Progenitor cell of endocrine pancreas (in vitro differentiated cells): ENCODE measurements around the gene PHOX2B. TPM values are rescaled to one million over a fixed set of nuclear protein-coding genes. Genes with fewer than 3 reads are reported as not detected.
"Not testable (repeated sequence)": the region's sequence is repeated elsewhere in the genome, so short reads cannot be mapped to it uniquely, and the experiment has no call there.

Source experiments
- DNase-seq: peaks from one replicate; pipeline ENCODE4 v3.0.0; 2021; ENCODE audit warnings: low spot score; ENCODE audit not compliant: unreplicated experiment
- H3K27ac Mint-ChIP-seq: 2 replicates; pipeline ENCODE4 v1.8.0; 2021; ENCODE audit warnings: mild to moderate bottlenecking, moderate library complexity, mixed read lengths
- H3K27me3 Mint-ChIP-seq: 2 replicates; pipeline ENCODE4 v1.8.0; 2021; ENCODE audit warnings: mixed read lengths
- H3K36me3 Mint-ChIP-seq: 2 replicates; pipeline ENCODE4 v1.8.0; 2022; ENCODE audit warnings: mixed read lengths; ENCODE audit not compliant: insufficient read depth
- H3K4me1 Mint-ChIP-seq: 2 replicates; pipeline ENCODE4 v1.8.0; 2021; ENCODE audit warnings: low read depth, mixed read lengths
- H3K4me3 Mint-ChIP-seq: 2 replicates; pipeline ENCODE4 v1.8.0; 2021; ENCODE audit warnings: low read depth, mild to moderate bottlenecking, moderate library complexity, mixed read lengths
- H3K9me3 Mint-ChIP-seq: 2 replicates; pipeline ENCODE4 v1.8.0; 2021; ENCODE audit warnings: low read depth, mixed read lengths
- total RNA-seq: library from RNA; stranded (reverse); gene quantifications from 2 replicates; pipeline ENCODE4 v1.2.1, GENCODE V29; 2021
- TF ChIP-seq, protein P1 (sequence below): fragments of 200-600 bp; sonication (generic); IDR thresholded peaks from one replicate; pipeline ENCODE4 v1.5.0; 2021; ENCODE audit warnings: antibody characterized with exemption, mild to moderate bottlenecking; ENCODE audit not compliant: unreplicated experiment

Gene PHOX2B
- total RNA-seq, 1 donor from 2014 or later: not detected

DNA sequence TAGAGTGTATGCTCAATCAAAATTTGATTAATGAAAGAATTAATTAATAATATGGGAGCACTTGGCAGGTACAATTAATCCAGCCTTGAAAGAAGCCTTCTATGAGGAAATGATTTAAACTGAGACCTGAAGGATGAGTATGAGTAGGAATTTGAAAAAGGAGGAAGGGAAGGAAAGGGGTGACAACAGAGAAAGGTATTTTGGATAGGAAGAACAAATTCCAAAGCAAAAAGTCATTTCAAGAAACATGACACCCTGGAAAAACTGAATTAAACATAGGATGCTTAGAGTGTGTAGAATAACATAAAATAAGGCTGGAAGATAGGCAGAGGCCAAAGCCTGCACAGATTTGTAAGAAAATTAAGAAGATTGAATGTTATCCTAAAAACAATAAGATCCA, 29.6 kb downstream of the PHOX2B start:
- TF ChIP-seq, protein P1, sequence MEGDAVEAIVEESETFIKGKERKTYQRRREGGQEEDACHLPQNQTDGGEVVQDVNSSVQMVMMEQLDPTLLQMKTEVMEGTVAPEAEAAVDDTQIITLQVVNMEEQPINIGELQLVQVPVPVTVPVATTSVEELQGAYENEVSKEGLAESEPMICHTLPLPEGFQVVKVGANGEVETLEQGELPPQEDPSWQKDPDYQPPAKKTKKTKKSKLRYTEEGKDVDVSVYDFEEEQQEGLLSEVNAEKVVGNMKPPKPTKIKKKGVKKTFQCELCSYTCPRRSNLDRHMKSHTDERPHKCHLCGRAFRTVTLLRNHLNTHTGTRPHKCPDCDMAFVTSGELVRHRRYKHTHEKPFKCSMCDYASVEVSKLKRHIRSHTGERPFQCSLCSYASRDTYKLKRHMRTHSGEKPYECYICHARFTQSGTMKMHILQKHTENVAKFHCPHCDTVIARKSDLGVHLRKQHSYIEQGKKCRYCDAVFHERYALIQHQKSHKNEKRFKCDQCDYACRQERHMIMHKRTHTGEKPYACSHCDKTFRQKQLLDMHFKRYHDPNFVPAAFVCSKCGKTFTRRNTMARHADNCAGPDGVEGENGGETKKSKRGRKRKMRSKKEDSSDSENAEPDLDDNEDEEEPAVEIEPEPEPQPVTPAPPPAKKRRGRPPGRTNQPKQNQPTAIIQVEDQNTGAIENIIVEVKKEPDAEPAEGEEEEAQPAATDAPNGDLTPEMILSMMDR: no peak

DNA sequence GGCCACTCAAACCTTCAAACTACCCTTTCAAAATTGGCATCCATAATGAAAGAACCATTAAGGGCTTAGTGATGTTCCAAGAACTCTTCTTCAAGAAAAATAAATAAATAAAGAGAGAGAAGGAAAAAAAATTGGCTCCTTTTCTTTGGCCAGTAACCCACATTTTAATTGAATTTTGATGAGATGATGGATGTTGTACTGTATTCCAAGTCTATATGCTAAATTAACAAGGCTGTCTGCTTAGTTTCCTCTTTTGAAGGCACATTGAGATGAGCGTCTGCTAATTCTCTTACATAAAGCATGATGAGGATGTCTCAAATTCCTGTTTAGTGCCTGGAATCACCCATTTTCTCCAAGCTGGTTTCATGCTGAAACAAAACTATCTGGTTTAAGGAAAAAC, 33.4 kb downstream of the PHOX2B start:
- no peak overlapping the region for H3K4me3 Mint-ChIP-seq
- TF ChIP-seq, protein P1: no peak
- no peak overlapping the region for H3K27ac Mint-ChIP-seq
- H3K36me3 Mint-ChIP-seq: no peaks in the 10 kb centered on the region
- H3K4me1 Mint-ChIP-seq: no peaks in the 10 kb centered on the region
- peaks cover 49% of the 10 kb centered on the region for H3K27me3 Mint-ChIP-seq
- DNase-seq: no peak
- H3K9me3 Mint-ChIP-seq: peaks cover 3% of the 10 kb centered on the region

More for the DNA sequence above, 29.6 kb downstream of the PHOX2B start:
- Mint-ChIP-seq H3K4me3 (no peak overlapping the region), H3K27ac (no peak overlapping the region), H3K9me3 (no peaks in the 10 kb centered on the region), H3K27me3 (peaks cover 83% of the 10 kb centered on the region), H3K36me3 (no peaks in the 10 kb centered on the region), H3K4me1 (no peaks in the 10 kb centered on the region)
- DNase-seq: no peak

DNA sequence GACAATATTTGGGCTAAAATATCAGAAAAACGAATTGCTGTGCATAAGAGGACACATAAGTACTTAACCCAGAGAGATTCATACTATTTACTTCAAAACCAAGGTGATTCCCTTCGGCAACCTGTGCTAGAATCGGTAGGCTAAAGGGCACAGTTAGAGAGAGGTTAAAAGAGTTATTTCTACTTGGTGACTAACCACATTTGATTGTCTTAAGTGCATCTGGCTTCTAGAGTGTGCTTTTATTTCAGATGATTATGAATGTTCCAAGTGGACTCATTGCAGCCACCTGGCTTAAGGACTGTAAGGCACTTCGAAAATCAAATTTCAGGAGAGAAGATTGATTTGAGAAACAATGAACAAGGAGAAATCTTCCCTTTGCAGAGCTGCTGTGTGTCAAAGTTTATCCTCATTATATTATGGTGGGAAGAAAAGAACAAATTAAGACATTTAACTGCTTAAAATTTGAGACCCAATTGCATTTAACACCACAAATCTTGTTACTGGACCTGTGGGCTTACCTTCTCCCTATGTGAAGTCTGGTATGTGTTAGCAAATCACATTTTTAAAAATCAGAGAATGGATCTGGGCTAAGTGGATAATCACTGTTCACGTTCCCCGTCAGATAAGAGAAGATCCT, 34.0 kb downstream of the PHOX2B start:
- TF ChIP-seq, protein P1: no peak
- Mint-ChIP-seq H3K4me1 (no peaks in the 10 kb centered on the region), H3K27me3 (peaks cover 42% of the 10 kb centered on the region), H3K36me3 (no peaks in the 10 kb centered on the region), H3K27ac (no peak overlapping the region), H3K9me3 (peaks cover 3% of the 10 kb centered on the region), H3K4me3 (no peak overlapping the region)
- no peak for DNase-seq

DNA sequence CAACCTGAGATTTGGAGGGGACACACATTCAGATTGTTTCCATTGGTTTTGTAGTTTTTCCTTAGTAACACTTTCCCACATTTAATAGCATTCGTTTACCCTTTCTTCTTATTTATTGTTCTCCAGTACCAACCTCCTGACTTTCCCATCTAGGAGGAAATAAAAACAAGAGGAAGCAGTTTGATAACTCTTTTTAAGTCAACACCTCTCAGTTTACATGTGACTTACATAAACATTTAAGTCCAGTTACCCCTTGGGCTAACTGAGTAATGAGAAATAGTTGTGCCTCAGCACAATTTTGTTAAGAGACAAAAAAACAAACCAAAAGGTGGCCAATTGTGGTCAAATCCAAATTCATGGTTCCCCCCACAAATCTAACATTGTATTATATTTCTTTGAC, 34.8 kb downstream of the PHOX2B start:
- DNase-seq: no peak
- Mint-ChIP-seq H3K9me3 (peaks cover 3% of the 10 kb centered on the region), H3K27me3 (peaks cover 37% of the 10 kb centered on the region), H3K36me3 (no peaks in the 10 kb centered on the region), H3K27ac (no peak overlapping the region), H3K4me3 (no peak overlapping the region), H3K4me1 (no peaks in the 10 kb centered on the region)
- TF ChIP-seq, protein P1: no peak

DNA sequence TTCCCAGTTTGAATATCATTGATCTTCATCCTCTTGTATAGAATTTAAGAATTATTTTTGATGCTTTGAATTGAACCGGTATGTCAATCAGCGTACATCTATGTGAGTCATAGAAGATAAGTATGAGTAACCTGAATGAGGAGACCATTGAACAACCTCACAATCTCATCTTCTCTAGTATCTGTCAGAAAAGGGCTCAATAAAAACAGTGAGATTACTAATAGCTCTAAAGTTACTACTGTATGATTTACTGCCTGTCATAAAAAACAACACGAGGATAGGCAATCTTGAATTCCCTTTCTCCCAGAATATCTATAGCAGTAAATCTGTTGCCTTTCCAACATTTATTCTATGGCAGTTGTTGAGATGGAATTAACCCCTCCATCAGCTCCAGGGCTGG, 36.1 kb downstream of the PHOX2B start:
- Mint-ChIP-seq H3K36me3 (no peaks in the 10 kb centered on the region), H3K27ac (no peak overlapping the region), H3K27me3 (peaks cover 39% of the 10 kb centered on the region), H3K4me1 (no peaks in the 10 kb centered on the region), H3K4me3 (no peak overlapping the region), H3K9me3 (peaks cover 3% of the 10 kb centered on the region)
- TF ChIP-seq, protein P1: no peak
- no peak for DNase-seq

DNA sequence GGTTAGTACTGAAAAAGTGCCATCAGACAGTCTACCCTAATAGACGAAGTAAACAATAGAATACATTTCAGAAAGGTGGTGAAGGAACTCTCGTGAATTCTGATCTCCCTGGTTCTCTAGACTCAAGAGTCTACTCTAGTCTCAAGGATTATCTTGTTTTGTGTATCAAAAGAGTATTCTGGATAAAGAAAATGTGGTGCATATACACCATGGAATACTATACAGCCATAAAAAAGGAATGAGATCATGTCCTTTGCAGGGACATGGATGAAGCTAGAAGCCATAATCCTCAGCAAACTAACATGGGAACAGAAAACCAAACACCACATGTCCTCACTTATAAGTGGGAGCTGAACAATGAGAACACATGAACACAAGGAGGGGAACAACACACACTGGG, 36.9 kb downstream of the PHOX2B start:
- H3K4me1 Mint-ChIP-seq, DNase-seq, H3K9me3 Mint-ChIP-seq, H3K4me3 Mint-ChIP-seq, H3K27ac Mint-ChIP-seq, H3K36me3 Mint-ChIP-seq: not testable (repeated sequence)
- H3K27me3 Mint-ChIP-seq: peaks cover 35% of the 10 kb centered on the region
